Neural progenitor cell (in vitro differentiated cells): ENCODE data around the gene RIC1.
"Not testable (repeated sequence)": the region's sequence is repeated elsewhere in the genome, so short reads cannot be mapped to it uniquely, and the experiment has no call there.

Experiments used
- CTCF ChIP-seq: fragments of 200-600 bp; sonication (generic); IDR thresholded peaks from 2 replicates; pipeline ENCODE4 v1.5.1; 2017; ENCODE audit warnings: antibody characterized with exemption, mild to moderate bottlenecking
- EZH2phosphoT487 ChIP-seq: fragments of 200-600 bp; sonication (generic); IDR thresholded peaks from 2 replicates; pipeline ENCODE4 v1.6.1; 2017; ENCODE audit warnings: antibody characterized with exemption

GRCh38 chr9:5581706-5582105 is 47.2 kb upstream of the RIC1 start:
- not testable (repeated sequence) for TF ChIP-seq EZH2phosphoT487, CTCF
